WTC11 (cell line): ENCODE measurements around the gene ENTPD1. TPM values are rescaled to one million over a fixed set of nuclear protein-coding genes. Genes with fewer than 3 reads are reported as not detected.

Source experiments
- ATAC-seq: fragments of 200-7000 bp; cut with Tn5 transposase; 2 replicates; pipeline ENCODE4 v1.10.0; 2021; ENCODE audit warnings: mild to moderate bottlenecking, moderate library complexity
- CTCF ChIA-PET: fragments of 300-600 bp; sonication (Branson Sonifier 250); formaldehyde crosslinking; loops from one replicate; lab custom pipeline; 2021; ENCODE audit warnings: antibody characterized with exemption; lab: Charles Lee
- POLR2A ChIA-PET: fragments of 350-600 bp; sonication (Branson Sonifier 250); formaldehyde crosslinking; loops from one replicate; lab custom pipeline; 2021; ENCODE audit warnings: antibody characterized with exemption; lab: Charles Lee
- DNase-seq: peaks from one replicate; pipeline ENCODE4 v3.0.0; 2021; ENCODE audit warnings: low spot score
- H3K27ac Mint-ChIP-seq: 2 replicates; pipeline ENCODE4 v1.8.0; 2021; ENCODE audit warnings: mixed read lengths
- H3K27me3 Mint-ChIP-seq: 2 replicates; pipeline ENCODE4 v1.8.0; 2021; ENCODE audit warnings: low read depth, mild to moderate bottlenecking, moderate library complexity, mixed read lengths
- H3K36me3 Mint-ChIP-seq: 2 replicates; pipeline ENCODE4 v1.8.0; 2021; ENCODE audit warnings: mixed read lengths
- H3K4me1 Mint-ChIP-seq: 2 replicates; pipeline ENCODE4 v1.8.0; 2022; ENCODE audit warnings: mixed read lengths
- H3K4me3 Mint-ChIP-seq: 2 replicates; pipeline ENCODE4 v1.8.0; 2021; ENCODE audit warnings: mild to moderate bottlenecking, moderate library complexity, mixed read lengths
- H3K9me3 Mint-ChIP-seq: 2 replicates; pipeline ENCODE4 v1.8.0; 2021; ENCODE audit warnings: mixed read lengths
- ATF1 ChIP-seq: sonication (generic); formaldehyde crosslinking; IDR thresholded peaks from 2 replicates; pipeline ENCODE4 v1.8.1; 2023; ENCODE audit warnings: mild to moderate bottlenecking, moderate library complexity, missing genetic modification reagents
- CREM ChIP-seq: sonication (generic); formaldehyde crosslinking; IDR thresholded peaks from 2 replicates; pipeline ENCODE4 v1.8.1; 2022; ENCODE audit warnings: mild to moderate bottlenecking, missing genetic modification reagents, moderate library complexity
- CTCF ChIP-seq: fragments of 200-600 bp; IDR thresholded peaks from 2 replicates; pipeline ENCODE4 v1.8.0; 2022; ENCODE audit warnings: antibody characterized with exemption
- EMX1 ChIP-seq: fragments of 250-450 bp; sonication (Bioruptor Pico); IDR thresholded peaks from 2 replicates; pipeline ENCODE4 v1.8.0; 2021; ENCODE audit warnings: mild to moderate bottlenecking
- ETV6 ChIP-seq: sonication (generic); formaldehyde crosslinking; IDR thresholded peaks from 2 replicates; pipeline ENCODE4 v1.8.1; 2022; ENCODE audit warnings: mild to moderate bottlenecking, missing genetic modification reagents
- FOXP4 ChIP-seq: sonication (generic); formaldehyde crosslinking; IDR thresholded peaks from 2 replicates; pipeline ENCODE4 v1.8.0; 2022; ENCODE audit warnings: mild to moderate bottlenecking, missing genetic modification reagents
- GRHL2 ChIP-seq: fragments of 250-450 bp; sonication (Bioruptor Pico); IDR thresholded peaks from 2 replicates; pipeline ENCODE4 v1.8.0; 2022; ENCODE audit warnings: mild to moderate bottlenecking, moderate library complexity; ENCODE audit not compliant: insufficient replicate concordance, severe bottlenecking
- GTF2I ChIP-seq: fragments of 250-450 bp; sonication (Bioruptor Pico); conservative IDR thresholded peaks from 2 replicates; pipeline ENCODE4 v1.4.0; 2021; ENCODE audit warnings: mild to moderate bottlenecking
- HMGA2 ChIP-seq: fragments of 250-450 bp; sonication (Bioruptor Pico); IDR thresholded peaks from 2 replicates; pipeline ENCODE4 v1.4.0; 2021; ENCODE audit warnings: mild to moderate bottlenecking, moderate library complexity
- IRF1 ChIP-seq: sonication (generic); formaldehyde crosslinking; IDR thresholded peaks from 2 replicates; pipeline ENCODE4 v1.8.0; 2023; ENCODE audit warnings: missing genetic modification reagents
- JUN ChIP-seq: sonication (generic); formaldehyde crosslinking; IDR thresholded peaks from 2 replicates; pipeline ENCODE4 v1.8.0; 2023; ENCODE audit warnings: mild to moderate bottlenecking, missing genetic modification reagents
- NFATC4 ChIP-seq: fragments of 250-450 bp; sonication (Bioruptor Pico); IDR thresholded peaks from 2 replicates; pipeline ENCODE4 v1.9.0; 2021; ENCODE audit warnings: mild to moderate bottlenecking
- NFE2L1 ChIP-seq: sonication (generic); formaldehyde crosslinking; IDR thresholded peaks from 2 replicates; pipeline ENCODE4 v1.8.1; 2023; ENCODE audit warnings: missing genetic modification reagents
- NR1H2 ChIP-seq: sonication (generic); formaldehyde crosslinking; IDR thresholded peaks from 2 replicates; pipeline ENCODE4 v1.9.0; 2021; ENCODE audit warnings: mild to moderate bottlenecking, moderate library complexity, missing genetic modification reagents
- NR3C1 ChIP-seq: sonication (generic); formaldehyde crosslinking; conservative IDR thresholded peaks from 2 replicates; pipeline ENCODE4 v1.8.1; 2023; ENCODE audit warnings: low read depth, mild to moderate bottlenecking, missing genetic modification reagents
- OVOL2 ChIP-seq: fragments of 250-450 bp; sonication (Bioruptor Pico); IDR thresholded peaks from 2 replicates; pipeline ENCODE4 v1.9.0; 2021; ENCODE audit warnings: mild to moderate bottlenecking, borderline replicate concordance
- PRRX2 ChIP-seq: fragments of 250-450 bp; sonication (Bioruptor Pico); IDR thresholded peaks from 2 replicates; pipeline ENCODE4 v1.8.0; 2021; ENCODE audit warnings: mild to moderate bottlenecking
- RORB ChIP-seq: fragments of 250-450 bp; sonication (Bioruptor Pico); IDR thresholded peaks from 2 replicates; pipeline ENCODE4 v1.9.0; 2021; ENCODE audit warnings: mild to moderate bottlenecking
- SMAD3 ChIP-seq: sonication (generic); formaldehyde crosslinking; IDR thresholded peaks from 2 replicates; pipeline ENCODE4 v1.8.0; 2022; ENCODE audit warnings: missing genetic modification reagents, mild to moderate bottlenecking, borderline replicate concordance
- USF1 ChIP-seq: sonication (generic); formaldehyde crosslinking; IDR thresholded peaks from 2 replicates; pipeline ENCODE4 v1.8.0; 2022; ENCODE audit warnings: mild to moderate bottlenecking, missing genetic modification reagents
- ZBTB21 ChIP-seq: sonication (generic); formaldehyde crosslinking; IDR thresholded peaks from 2 replicates; pipeline ENCODE4 v1.8.1; 2023; ENCODE audit warnings: mild to moderate bottlenecking, missing genetic modification reagents, borderline replicate concordance
- ZNF232 ChIP-seq: sonication (generic); formaldehyde crosslinking; IDR thresholded peaks from 2 replicates; pipeline ENCODE4 v1.8.0; 2022; ENCODE audit warnings: mild to moderate bottlenecking, missing genetic modification reagents
- ZSCAN18 ChIP-seq: fragments of 250-450 bp; sonication (Bioruptor Pico); IDR thresholded peaks from 2 replicates; pipeline ENCODE4 v2.1.2; 2022; ENCODE audit warnings: mild to moderate bottlenecking, moderate library complexity
- total RNA-seq: library from RNA; stranded (reverse); gene quantifications from 3 replicates; pipeline ENCODE4 v1.2.3, GENCODE V29; 2021
- TF ChIP-seq, protein P1 (sequence below): fragments of 250-450 bp; sonication (Bioruptor Pico); IDR thresholded peaks from 2 replicates; pipeline ENCODE4 v1.9.0; 2021; ENCODE audit warnings: mild to moderate bottlenecking
- TF ChIP-seq, protein P2 (sequence below): sonication (generic); formaldehyde crosslinking; IDR thresholded peaks from 2 replicates; pipeline ENCODE4 v1.8.1; 2022; ENCODE audit warnings: missing genetic modification reagents, borderline replicate concordance
- TF ChIP-seq, protein P3 (sequence below): sonication (generic); formaldehyde crosslinking; IDR thresholded peaks from 2 replicates; pipeline ENCODE4 v1.8.1; 2023; ENCODE audit warnings: mild to moderate bottlenecking, moderate library complexity, missing genetic modification reagents

Gene ENTPD1
- total RNA-seq, 1 experiment from 2014 or later: 2.3 TPM

- H3K36me3 Mint-ChIP-seq: peaks cover 13% of the 10 kb centered on the region
- H3K4me3 Mint-ChIP-seq: no peak overlapping the region
- POLR2A ChIA-PET: no interaction called here
- ATAC-seq (no peak), DNase-seq (no peak)
- peaks cover 15% of the 10 kb centered on the region for H3K4me1 Mint-ChIP-seq
- TF ChIP-seq NFATC4 (CRISPR knock-in tag): no peak
- TF ChIP-seq ZSCAN18: no peak
- TF ChIP-seq ZNF232: no peak
- no peak for TF ChIP-seq ATF1 (CRISPR knock-in tag)
- TF ChIP-seq EMX1: no peak
- no peak for TF ChIP-seq IRF1
- no peak for TF ChIP-seq JUN (CRISPR knock-in tag)
- no peak for TF ChIP-seq ETV6 (CRISPR knock-in tag)
- TF ChIP-seq CREM: no peak
- TF ChIP-seq GRHL2 (CRISPR knock-in tag): no peak
- TF ChIP-seq ZBTB21: no peak
- TF ChIP-seq PRRX2 (CRISPR knock-in tag): no peak
- TF ChIP-seq GTF2I: no peak
- no peak for TF ChIP-seq HMGA2 (CRISPR knock-in tag)
- TF ChIP-seq, protein P1, sequence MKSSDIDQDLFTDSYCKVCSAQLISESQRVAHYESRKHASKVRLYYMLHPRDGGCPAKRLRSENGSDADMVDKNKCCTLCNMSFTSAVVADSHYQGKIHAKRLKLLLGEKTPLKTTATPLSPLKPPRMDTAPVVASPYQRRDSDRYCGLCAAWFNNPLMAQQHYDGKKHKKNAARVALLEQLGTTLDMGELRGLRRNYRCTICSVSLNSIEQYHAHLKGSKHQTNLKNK: no peak
- TF ChIP-seq CTCF: no peak
- no peak for TF ChIP-seq USF1 (CRISPR knock-in tag)
- TF ChIP-seq RORB (CRISPR knock-in tag): no peak
- peaks cover 4% of the 10 kb centered on the region for H3K27me3 Mint-ChIP-seq
- no peak overlapping the region for H3K27ac Mint-ChIP-seq
- peaks cover 53% of the 10 kb centered on the region for H3K9me3 Mint-ChIP-seq
- CTCF ChIA-PET: interaction anchor here (1.1 kb wide), 1 partner anchor 26 kb away, joined by 3 read pairs; no protein-coding TSS in a partner anchor
These were observed 59.8 kb downstream of the ENTPD1 start for GRCh38 chr10:95815701-95816240.

DNA sequence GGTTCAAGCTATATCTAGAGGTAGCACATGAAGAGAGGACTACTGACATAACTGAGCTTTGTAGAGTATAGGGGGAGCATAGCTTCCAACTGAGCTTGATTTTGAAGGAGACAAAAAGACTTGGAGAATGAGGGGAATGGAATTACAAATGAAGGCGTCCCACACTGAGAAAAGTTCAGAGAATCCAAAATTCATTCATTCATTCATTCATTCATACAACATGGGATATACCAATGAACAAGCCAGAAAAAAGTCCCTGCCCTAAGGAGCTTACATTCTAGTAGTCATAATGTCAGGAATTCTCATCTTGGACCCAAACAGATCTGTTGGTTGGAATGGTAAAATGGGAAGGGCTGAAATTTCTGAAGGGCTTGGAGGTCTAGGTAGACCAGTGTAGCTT is 62.0 kb downstream of the ENTPD1 start:
- H3K27ac Mint-ChIP-seq: no peak overlapping the region
- ATAC-seq: no peak
- H3K4me3 Mint-ChIP-seq: no peak overlapping the region
- peaks cover 6% of the 10 kb centered on the region for H3K36me3 Mint-ChIP-seq
- H3K27me3 Mint-ChIP-seq: peaks cover 4% of the 10 kb centered on the region; the same call in 1 of the 2 replicates
- DNase-seq: no peak
- POLR2A ChIA-PET: interaction anchor here (0.6 to 1.2 kb wide), 2 partner anchors 25 to 90 kb away, joined by 3 to 4 read pairs; partner anchors contain the start of gene CC2D2B
- CTCF ChIA-PET: interaction anchor here (0.9 kb wide), 1 partner anchor 124 kb away, joined by 4 read pairs; the partner anchor contains the start of gene TCTN3
- H3K4me1 Mint-ChIP-seq: peaks cover 15% of the 10 kb centered on the region
- H3K9me3 Mint-ChIP-seq: peaks cover 33% of the 10 kb centered on the region
- TF ChIP-seq SMAD3 (CRISPR knock-in tag) (no peak), NR1H2 (CRISPR knock-in tag) (no peak), FOXP4 (no peak), NR3C1 (CRISPR knock-in tag) (no peak), NFE2L1 (CRISPR knock-in tag) (no peak), OVOL2 (CRISPR knock-in tag) (no peak)
- TF ChIP-seq, protein P2, sequence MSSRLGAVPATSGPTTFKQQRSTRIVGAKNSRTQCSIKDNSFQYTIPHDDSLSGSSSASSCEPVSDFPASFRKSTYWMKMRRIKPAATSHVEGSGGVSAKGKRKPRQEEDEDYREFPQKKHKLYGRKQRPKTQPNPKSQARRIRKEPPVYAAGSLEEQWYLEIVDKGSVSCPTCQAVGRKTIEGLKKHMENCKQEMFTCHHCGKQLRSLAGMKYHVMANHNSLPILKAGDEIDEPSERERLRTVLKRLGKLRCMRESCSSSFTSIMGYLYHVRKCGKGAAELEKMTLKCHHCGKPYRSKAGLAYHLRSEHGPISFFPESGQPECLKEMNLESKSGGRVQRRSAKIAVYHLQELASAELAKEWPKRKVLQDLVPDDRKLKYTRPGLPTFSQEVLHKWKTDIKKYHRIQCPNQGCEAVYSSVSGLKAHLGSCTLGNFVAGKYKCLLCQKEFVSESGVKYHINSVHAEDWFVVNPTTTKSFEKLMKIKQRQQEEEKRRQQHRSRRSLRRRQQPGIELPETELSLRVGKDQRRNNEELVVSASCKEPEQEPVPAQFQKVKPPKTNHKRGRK (CRISPR knock-in tag): no peak
- TF ChIP-seq, protein P3, sequence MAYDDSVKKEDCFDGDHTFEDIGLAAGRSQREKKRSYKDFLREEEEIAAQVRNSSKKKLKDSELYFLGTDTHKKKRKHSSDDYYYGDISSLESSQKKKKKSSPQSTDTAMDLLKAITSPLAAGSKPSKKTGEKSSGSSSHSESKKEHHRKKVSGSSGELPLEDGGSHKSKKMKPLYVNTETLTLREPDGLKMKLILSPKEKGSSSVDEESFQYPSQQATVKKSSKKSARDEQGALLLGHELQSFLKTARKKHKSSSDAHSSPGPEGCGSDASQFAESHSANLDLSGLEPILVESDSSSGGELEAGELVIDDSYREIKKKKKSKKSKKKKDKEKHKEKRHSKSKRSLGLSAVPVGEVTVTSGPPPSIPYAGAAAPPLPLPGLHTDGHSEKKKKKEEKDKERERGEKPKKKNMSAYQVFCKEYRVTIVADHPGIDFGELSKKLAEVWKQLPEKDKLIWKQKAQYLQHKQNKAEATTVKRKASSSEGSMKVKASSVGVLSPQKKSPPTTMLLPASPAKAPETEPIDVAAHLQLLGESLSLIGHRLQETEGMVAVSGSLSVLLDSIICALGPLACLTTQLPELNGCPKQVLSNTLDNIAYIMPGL: no peak
